ENCODE data around the gene MYO5B. TPM values are rescaled to one million over a fixed set of nuclear protein-coding genes. Genes with fewer than 3 reads are reported as not detected.

MYO5B gene
- total and polyA plus RNA-seq, 10 of the 15 experiments (the other 5 are each of a cell fraction or from before 2014, with no cell fraction given) = 2.5 to 4.5 (median 3.3) TPM

GRCh38 chr18:49843131-49843530 lies 351.8 kb downstream of the MYO5B start:
- ChIA-PET POLR2A (no interaction called here), RAD21 (ENCODE audit: unreplicated experiment) (no interaction called here), SMC1A (ENCODE audit: uncharacterized antibody, unreplicated experiment) (no interaction called here), CTCF (no interaction called here)
- in situ Hi-C loops (cut with MboI) = no loop called here
- Histone ChIP-seq H3K27me3 (replicated peaks in 1 of 2; ENCODE audit: control insufficient read depth in 2 of 2, insufficient read depth in 2 of 2, low read length in 1 of 2) (no peaks in the 10 kb centered on the region), H2AFZ (ENCODE audit: control insufficient read depth, low read depth, low read length) (no peak overlapping the region), H3K9me3 (replicated peaks; ENCODE audit: control insufficient read depth, insufficient read depth, low read length) (no peaks in the 10 kb centered on the region), H3K27ac (ENCODE audit: control insufficient read depth, insufficient read depth) (no peak overlapping the region), H3K4me3 (no peak overlapping the region), H3K4me1 (ENCODE audit: control insufficient read depth, insufficient read depth, low read length) (no peaks in the 10 kb centered on the region), H3K4me2 (ENCODE audit: control insufficient read depth, insufficient read depth) (no peak overlapping the region), H3K79me2 (ENCODE audit: control insufficient read depth, insufficient read depth, low read length) (no peaks in the 10 kb centered on the region), H3K9ac (ENCODE audit: control insufficient read depth, insufficient read depth, low read length) (no peak overlapping the region), H4K20me1 (ENCODE audit: control insufficient read depth, insufficient read depth) (no peaks in the 10 kb centered on the region), H3K36me3 (ENCODE audit: control insufficient read depth in 2 of 2, insufficient read depth in 2 of 2, low read length in 1 of 2) (no peaks in the 10 kb centered on the region)
- intact Hi-C loops (cut with micrococcal nuclease; ENCODE audit: unreplicated experiment) = no loop called here
- no peak for DNase-seq (ENCODE audit: low read depth, low spot score)
- 72% methylated on average over 10 of the region's 10 CpGs for WGBS (ENCODE audit: insufficient coverage, insufficient replicate concordance, low lambda C conversion rate, missing lambda C conversion rate)
- FAIRE-seq = no peak
- BruUV-seq (replicated peaks) = no TSS peak
- no peak for ATAC-seq
- TF ChIP-seq NFYB (IDR thresholded peaks at IDR 0.05; ENCODE audit: insufficient read depth, low read depth, low read length) (no peak), YBX1 (IDR thresholded peaks at IDR 0.05) (no peak), EGR1 (IDR thresholded peaks at IDR 0.05; ENCODE audit: borderline replicate concordance in 1 of 2, low read depth in 2 of 2, low read length in 2 of 2) (no peak), CBFB (IDR thresholded peaks at IDR 0.05; ENCODE audit: low read depth) (no peak), ZNF207 (IDR thresholded peaks at IDR 0.05; ENCODE audit: borderline replicate concordance) (no peak), ZNF622 (IDR thresholded peaks at IDR 0.05) (no peak), CEBPZ (IDR thresholded peaks at IDR 0.05; ENCODE audit: low read depth, low read length) (no peak), FOXK2 (IDR thresholded peaks at IDR 0.05) (no peak), SRF (IDR thresholded peaks at IDR 0.05; ENCODE audit: low read depth in 2 of 2, low read length in 2 of 2) (no peak), ZBTB11 (CRISPR knock-in tag; IDR thresholded peaks at IDR 0.05) (no peak), SIN3A (IDR thresholded peaks at IDR 0.05; ENCODE audit: low read depth, low read length) (no peak), MTA3 (IDR thresholded peaks at IDR 0.05; ENCODE audit: borderline replicate concordance, low read length) (no peak), MYB (IDR thresholded peaks at IDR 0.05; ENCODE audit: borderline replicate concordance, low read depth, low read length) (no peak), NR2F1 (conservative IDR thresholded peaks at IDR 0.05) (no peak), TCF12 (IDR thresholded peaks at IDR 0.05; ENCODE audit: low read depth, low read length) (no peak), ETV6 (conservative IDR thresholded peaks at IDR 0.05 in 1 of 2, IDR thresholded peaks at IDR 0.05 in 1 of 2; ENCODE audit: borderline replicate concordance in 1 of 2, low read depth in 1 of 2) (no peak), BACH1 (IDR thresholded peaks at IDR 0.05; ENCODE audit: borderline replicate concordance) (no peak), TBL1XR1 (IDR thresholded peaks at IDR 0.05; ENCODE audit: low read depth, low read length) (no peak)
